Measurements from ENCODE around the gene LTBP1.

Gene LTBP1

DNA sequence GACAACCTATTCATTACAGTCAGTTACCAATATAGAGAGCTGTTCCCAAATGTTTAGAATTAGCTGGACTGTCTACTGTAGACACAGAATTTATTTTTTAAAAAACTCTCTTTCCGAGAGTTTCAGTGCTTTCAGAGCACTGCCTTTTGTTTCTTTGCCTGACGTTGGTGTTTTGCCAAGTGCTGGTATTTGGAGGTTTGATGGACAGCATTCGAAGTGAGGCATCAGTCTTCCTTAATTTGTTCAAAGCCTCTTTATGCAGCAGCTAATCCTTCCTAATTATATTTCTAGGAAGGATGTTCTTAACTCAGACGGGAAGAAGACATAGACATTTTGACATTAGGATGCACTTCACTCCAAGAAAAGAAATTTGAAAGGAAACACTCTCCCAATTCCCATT lies 83.2 kb downstream of the LTBP1 start:
- Histone ChIP-seq H3K27me3 (ENCODE audit: low read depth, low read length) (no peaks in the 10 kb centered on the region), H3K4me3 (ENCODE audit: low read depth in 1 of 2, low read length in 2 of 2) (no peak overlapping the region), H3K27ac (ENCODE audit: low read length) (no peak overlapping the region), H3K4me1 (ENCODE audit: control insufficient read depth in 1 of 2, insufficient read depth in 2 of 2, low read length in 2 of 2) (peaks cover 0 to 4% of the 10 kb centered on the region in 2 donors), H3K36me3 (ENCODE audit: control insufficient read depth in 1 of 2, insufficient read depth in 2 of 2, low read length in 2 of 2) (no peaks in the 10 kb centered on the region), H3K9me3 (ENCODE audit: control insufficient read depth in 1 of 2, low read length in 2 of 2) (no peaks in the 10 kb centered on the region)

DNA sequence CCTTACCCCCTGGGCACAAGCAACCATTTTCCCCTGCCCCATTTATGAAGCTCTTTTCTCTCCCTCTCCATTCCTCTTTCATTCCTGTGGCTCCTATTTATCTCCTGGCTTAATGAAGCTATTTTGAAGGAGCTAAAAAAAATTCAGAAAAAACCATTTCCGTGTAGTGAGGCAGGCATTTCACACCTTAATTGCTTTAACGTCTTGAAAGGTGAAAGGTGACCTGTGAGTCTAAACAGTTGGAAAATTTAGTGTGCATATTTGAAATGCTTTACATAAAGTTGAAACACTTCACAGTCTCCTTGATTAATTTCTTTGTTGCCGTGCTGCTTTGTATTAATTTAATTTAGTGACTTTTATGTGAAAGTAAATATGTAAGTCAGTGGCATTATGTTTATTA lies 83.6 kb downstream of the LTBP1 start:
- Histone ChIP-seq H3K9me3 (ENCODE audit: control insufficient read depth in 1 of 2, low read length in 2 of 2) (no peaks in the 10 kb centered on the region), H3K36me3 (ENCODE audit: control insufficient read depth in 1 of 2, insufficient read depth in 2 of 2, low read length in 2 of 2) (no peaks in the 10 kb centered on the region), H3K27me3 (ENCODE audit: low read depth, low read length) (no peaks in the 10 kb centered on the region), H3K27ac (ENCODE audit: low read length) (no peak overlapping the region), H3K4me1 (ENCODE audit: control insufficient read depth in 1 of 2, insufficient read depth in 2 of 2, low read length in 2 of 2) (peaks cover 0 to 4% of the 10 kb centered on the region in 2 donors), H3K4me3 (ENCODE audit: low read depth in 1 of 2, low read length in 2 of 2) (no peak overlapping the region)

DNA sequence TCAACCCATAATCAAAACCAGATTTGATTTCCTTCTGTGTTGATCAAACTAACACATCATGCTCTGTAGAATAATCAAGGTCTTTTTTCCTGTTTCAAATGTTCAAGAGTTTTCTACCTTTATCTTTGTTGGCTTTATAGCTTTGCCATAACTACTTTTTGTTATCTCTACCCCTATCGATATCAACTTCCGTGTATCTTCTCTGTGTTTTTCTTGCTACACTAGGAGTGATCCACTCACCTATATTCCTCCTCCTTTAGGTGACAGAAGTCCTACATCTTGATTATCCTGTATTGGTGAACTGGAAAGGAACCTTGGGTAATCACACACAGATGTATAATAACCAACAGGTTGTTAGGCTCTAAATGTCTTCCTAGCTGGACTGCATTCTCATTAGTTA lies 85.5 kb downstream of the LTBP1 start:
- Histone ChIP-seq H3K27ac (ENCODE audit: low read length) (no peak overlapping the region), H3K36me3 (ENCODE audit: control insufficient read depth in 1 of 2, insufficient read depth in 2 of 2, low read length in 2 of 2) (no peaks in the 10 kb centered on the region), H3K4me1 (ENCODE audit: control insufficient read depth in 1 of 2, insufficient read depth in 2 of 2, low read length in 2 of 2) (peaks cover 0 to 4% of the 10 kb centered on the region in 2 donors), H3K4me3 (ENCODE audit: low read depth in 1 of 2, low read length in 2 of 2) (no peak overlapping the region), H3K27me3 (ENCODE audit: low read depth, low read length) (no peaks in the 10 kb centered on the region), H3K9me3 (ENCODE audit: control insufficient read depth in 1 of 2, low read length in 2 of 2) (no peaks in the 10 kb centered on the region)

- Histone ChIP-seq H3K9me3 (ENCODE audit: control insufficient read depth in 1 of 2, low read length in 2 of 2) (no peaks in the 10 kb centered on the region), H3K27me3 (ENCODE audit: low read depth, low read length) (no peaks in the 10 kb centered on the region), H3K27ac (ENCODE audit: low read length) (peak overlapping the region; percentile 56), H3K4me3 (ENCODE audit: low read depth in 1 of 2, low read length in 2 of 2) (peak overlapping the region; percentile 53 to 65), H3K4me1 (ENCODE audit: control insufficient read depth in 1 of 2, insufficient read depth in 2 of 2, low read length in 2 of 2) (peaks cover 0 to 4% of the 10 kb centered on the region in 2 donors), H3K36me3 (ENCODE audit: control insufficient read depth in 1 of 2, insufficient read depth in 2 of 2, low read length in 2 of 2) (no peaks in the 10 kb centered on the region)
Observed at GRCh38 chr2:33033606-33034081, 86.9 kb downstream of the LTBP1 start.

DNA sequence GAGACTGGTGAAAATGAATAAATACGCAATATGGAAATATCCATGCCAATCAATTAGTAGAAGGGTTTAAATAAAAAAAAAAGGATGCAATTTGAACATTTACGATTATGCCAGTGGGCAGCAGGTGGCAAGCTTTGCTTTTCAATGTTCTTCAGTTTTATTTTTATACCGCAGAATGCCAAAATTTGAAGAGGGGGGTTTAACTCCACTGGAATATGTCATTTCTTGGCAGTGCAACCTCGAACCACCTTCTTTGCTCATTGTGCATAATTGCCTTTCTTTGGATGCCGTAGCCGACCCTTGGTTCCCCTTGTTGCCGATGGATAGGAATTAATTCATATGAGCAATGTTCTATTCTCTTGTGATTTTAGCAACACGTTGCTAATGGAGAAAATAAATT lies 88.0 kb downstream of the LTBP1 start:
- H3K4me1 ChIP-seq (ENCODE audit: control insufficient read depth in 1 of 2, insufficient read depth in 2 of 2, low read length in 2 of 2): peaks cover 0 to 4% of the 10 kb centered on the region in 2 donors
- H3K4me3 ChIP-seq (ENCODE audit: low read depth in 1 of 2, low read length in 2 of 2): peak overlapping the region; percentile 14 to 31
- no peaks in the 10 kb centered on the region for H3K27me3 ChIP-seq (ENCODE audit: low read depth, low read length)
- H3K36me3 ChIP-seq (ENCODE audit: control insufficient read depth in 1 of 2, insufficient read depth in 2 of 2, low read length in 2 of 2): no peaks in the 10 kb centered on the region
- peak overlapping the region; percentile 37 for H3K27ac ChIP-seq (ENCODE audit: low read length)
- H3K9me3 ChIP-seq (ENCODE audit: control insufficient read depth in 1 of 2, low read length in 2 of 2): no peaks in the 10 kb centered on the region

GRCh38 chr2:33038230-33038629 lies 91.5 kb downstream of the LTBP1 start:
- Histone ChIP-seq H3K4me1 (ENCODE audit: control insufficient read depth in 1 of 2, insufficient read depth in 2 of 2, low read length in 2 of 2) (peaks cover 0 to 6% of the 10 kb centered on the region in 2 donors), H3K9me3 (ENCODE audit: control insufficient read depth in 1 of 2, low read length in 2 of 2) (no peaks in the 10 kb centered on the region), H3K27ac (ENCODE audit: low read length) (no peak overlapping the region), H3K36me3 (ENCODE audit: control insufficient read depth in 1 of 2, insufficient read depth in 2 of 2, low read length in 2 of 2) (no peaks in the 10 kb centered on the region), H3K4me3 (ENCODE audit: low read depth in 1 of 2, low read length in 2 of 2) (no peak overlapping the region), H3K27me3 (ENCODE audit: low read depth, low read length) (no peaks in the 10 kb centered on the region)

DNA sequence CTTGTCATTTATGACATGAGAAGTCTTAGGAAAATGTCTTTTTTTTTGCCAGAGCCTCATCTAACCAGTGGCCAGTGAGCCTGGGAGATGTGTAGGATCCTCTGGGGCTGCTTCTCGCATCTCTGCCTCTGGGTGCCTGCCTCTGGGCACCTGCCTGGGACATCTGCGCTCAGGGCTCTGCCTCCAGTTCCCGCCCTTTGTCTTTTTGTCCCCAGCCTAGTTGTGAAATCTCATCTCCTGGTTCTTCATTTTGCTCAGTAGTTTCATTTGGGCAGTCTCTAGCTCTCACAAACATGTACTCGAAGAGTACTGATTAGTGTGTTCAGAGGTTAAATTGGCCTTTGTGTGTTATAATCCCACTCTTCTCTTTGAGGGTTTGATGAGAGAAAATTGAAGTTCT lies 92.0 kb downstream of the LTBP1 start:
- peaks cover 0 to 6% of the 10 kb centered on the region in 2 donors for H3K4me1 ChIP-seq (ENCODE audit: control insufficient read depth in 1 of 2, insufficient read depth in 2 of 2, low read length in 2 of 2)
- H3K9me3 ChIP-seq (ENCODE audit: control insufficient read depth in 1 of 2, low read length in 2 of 2): no peaks in the 10 kb centered on the region
- no peaks in the 10 kb centered on the region for H3K36me3 ChIP-seq (ENCODE audit: control insufficient read depth in 1 of 2, insufficient read depth in 2 of 2, low read length in 2 of 2)

DNA sequence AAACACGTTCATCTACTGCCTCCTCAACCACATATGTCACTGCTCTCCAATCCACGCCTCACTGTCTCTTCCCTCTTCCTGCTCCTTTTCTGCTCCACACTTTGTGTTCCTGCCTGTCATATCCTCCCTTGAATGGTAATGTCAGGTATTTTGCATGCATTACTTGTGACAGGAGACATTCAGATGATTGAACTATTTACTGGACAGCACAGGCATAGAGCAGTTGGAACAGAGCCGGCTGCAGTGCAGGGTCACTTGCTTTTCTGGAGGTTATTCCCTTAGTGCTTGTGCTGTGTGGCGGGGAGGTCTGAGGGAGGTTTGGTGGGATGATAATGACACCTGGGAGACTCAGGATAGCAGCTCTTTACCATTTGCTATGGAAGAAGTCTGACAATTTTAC lies 93.8 kb downstream of the LTBP1 start:
- Histone ChIP-seq H3K9me3 (ENCODE audit: control insufficient read depth in 1 of 2, low read length in 2 of 2) (no peaks in the 10 kb centered on the region), H3K36me3 (ENCODE audit: control insufficient read depth in 1 of 2, insufficient read depth in 2 of 2, low read length in 2 of 2) (no peaks in the 10 kb centered on the region), H3K4me1 (ENCODE audit: control insufficient read depth in 1 of 2, insufficient read depth in 2 of 2, low read length in 2 of 2) (peaks cover 0 to 6% of the 10 kb centered on the region in 2 donors), H3K4me3 (ENCODE audit: low read depth in 1 of 2, low read length in 2 of 2) (no peak overlapping the region), H3K27ac (ENCODE audit: low read length) (no peak overlapping the region), H3K27me3 (ENCODE audit: low read depth, low read length) (no peaks in the 10 kb centered on the region)

More for the DNA sequence above, 92.0 kb downstream of the LTBP1 start:
- Histone ChIP-seq H3K4me3 (ENCODE audit: low read depth in 1 of 2, low read length in 2 of 2) (no peak overlapping the region), H3K27ac (ENCODE audit: low read length) (no peak overlapping the region), H3K27me3 (ENCODE audit: low read depth, low read length) (no peaks in the 10 kb centered on the region)

GRCh38 chr2:33042265-33042664 lies 95.5 kb downstream of the LTBP1 start:
- Histone ChIP-seq H3K4me1 (ENCODE audit: control insufficient read depth in 1 of 2, insufficient read depth in 2 of 2, low read length in 2 of 2) (peaks cover 0 to 6% of the 10 kb centered on the region in 2 donors), H3K27ac (ENCODE audit: low read length) (peak overlapping the region; percentile 4), H3K4me3 (ENCODE audit: low read depth in 1 of 2, low read length in 2 of 2) (no peak overlapping the region), H3K27me3 (ENCODE audit: low read depth, low read length) (no peaks in the 10 kb centered on the region), H3K9me3 (ENCODE audit: control insufficient read depth in 1 of 2, low read length in 2 of 2) (no peaks in the 10 kb centered on the region), H3K36me3 (ENCODE audit: control insufficient read depth in 1 of 2, insufficient read depth in 2 of 2, low read length in 2 of 2) (no peaks in the 10 kb centered on the region)

- H3K27ac ChIP-seq (ENCODE audit: low read length): no peak overlapping the region
- H3K36me3 ChIP-seq (ENCODE audit: control insufficient read depth in 1 of 2, insufficient read depth in 2 of 2, low read length in 2 of 2): no peaks in the 10 kb centered on the region
- H3K9me3 ChIP-seq (ENCODE audit: control insufficient read depth in 1 of 2, low read length in 2 of 2): no peaks in the 10 kb centered on the region
- H3K4me1 ChIP-seq (ENCODE audit: control insufficient read depth in 1 of 2, insufficient read depth in 2 of 2, low read length in 2 of 2): peaks cover 0 to 6% of the 10 kb centered on the region in 2 donors
- no peaks in the 10 kb centered on the region for H3K27me3 ChIP-seq (ENCODE audit: low read depth, low read length)
- H3K4me3 ChIP-seq (ENCODE audit: low read depth in 1 of 2, low read length in 2 of 2): no peak overlapping the region
Observed at GRCh38 chr2:33042819-33043218, 96.1 kb downstream of the LTBP1 start.

GRCh38 chr2:33047939-33048338 lies 101.2 kb downstream of the LTBP1 start:
- Histone ChIP-seq H3K27ac (ENCODE audit: low read length) (no peak overlapping the region), H3K4me3 (ENCODE audit: low read depth in 1 of 2, low read length in 2 of 2) (no peak overlapping the region), H3K27me3 (ENCODE audit: low read depth, low read length) (no peaks in the 10 kb centered on the region), H3K9me3 (ENCODE audit: control insufficient read depth in 1 of 2, low read length in 2 of 2) (no peaks in the 10 kb centered on the region), H3K36me3 (ENCODE audit: control insufficient read depth in 1 of 2, insufficient read depth in 2 of 2, low read length in 2 of 2) (no peaks in the 10 kb centered on the region), H3K4me1 (ENCODE audit: control insufficient read depth in 1 of 2, insufficient read depth in 2 of 2, low read length in 2 of 2) (peaks cover 0 to 6% of the 10 kb centered on the region in 2 donors)

DNA sequence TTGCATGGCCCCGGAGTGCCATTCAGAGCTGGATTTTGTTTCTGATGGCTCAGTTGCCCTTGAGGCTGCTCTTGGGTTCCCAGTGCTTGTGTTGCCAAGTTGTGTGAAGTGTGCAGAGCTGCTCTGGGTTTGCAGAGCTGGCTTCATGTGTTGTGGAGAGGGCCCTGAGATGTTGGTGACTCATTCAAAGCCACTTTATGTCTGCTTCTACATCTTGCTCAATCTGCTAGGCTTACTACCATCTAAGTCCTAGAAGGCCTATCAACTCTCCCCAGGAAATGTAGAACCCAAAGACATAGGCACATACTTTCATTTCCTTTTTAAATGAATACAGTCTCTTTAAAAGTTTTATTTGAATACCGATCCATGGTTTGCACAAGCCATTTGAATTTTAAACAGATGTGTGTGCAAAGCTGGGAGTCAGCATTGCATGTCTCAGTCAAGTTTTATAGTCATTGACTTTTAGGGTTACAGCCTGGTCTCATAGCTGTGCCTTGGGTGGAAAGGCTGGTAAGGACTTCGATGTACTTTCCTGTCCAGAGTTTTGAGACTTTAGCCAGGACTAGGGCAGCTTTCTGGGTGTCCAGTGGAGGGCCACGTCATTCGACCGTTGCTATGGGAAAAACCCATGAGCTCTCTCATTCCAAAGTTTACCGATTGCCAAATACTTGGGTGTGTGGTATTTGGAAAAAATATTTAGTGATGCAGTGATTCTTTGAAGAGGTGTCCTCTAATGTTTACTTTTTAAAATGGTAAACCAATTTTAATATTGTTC lies 105.0 kb downstream of the LTBP1 start:
- Histone ChIP-seq H3K9me3 (ENCODE audit: control insufficient read depth in 1 of 2, low read length in 2 of 2) (no peaks in the 10 kb centered on the region), H3K27me3 (ENCODE audit: low read depth, low read length) (no peaks in the 10 kb centered on the region), H3K4me1 (ENCODE audit: control insufficient read depth in 1 of 2, insufficient read depth in 2 of 2, low read length in 2 of 2) (peaks cover 0 to 6% of the 10 kb centered on the region in 2 donors), H3K36me3 (ENCODE audit: control insufficient read depth in 1 of 2, insufficient read depth in 2 of 2, low read length in 2 of 2) (no peaks in the 10 kb centered on the region), H3K4me3 (ENCODE audit: low read depth in 1 of 2, low read length in 2 of 2) (no peak overlapping the region), H3K27ac (ENCODE audit: low read length) (no peak overlapping the region)
